Breast epithelium (tissue), 3 donors: ENCODE results near the gene HYOU1.

Source experiments
- POLR2A ChIP-seq: fragments of 450-650 bp; IDR thresholded peaks from one replicate; pipeline ENCODE4 v1.6.1; 2016; ENCODE audit warnings: antibody characterized with exemption, mild to moderate bottlenecking, moderate library complexity
- POLR2AphosphoS5 ChIP-seq, 3 donors: sonication (generic); formaldehyde crosslinking; IDR thresholded peaks; one replicate each; pipeline ENCODE4 v1.6.1; 2017; ENCODE audit warnings: antibody characterized with exemption in 3 of 3
- TF ChIP-seq, protein P1 (sequence below), 3 donors: fragments of 450-650 bp; IDR thresholded peaks; one replicate each; pipeline ENCODE4 v1.5.1; 2016 to 2017; ENCODE audit warnings: antibody characterized with exemption in 3 of 3, mild to moderate bottlenecking in 3 of 3, moderate library complexity in 3 of 3

DNA sequence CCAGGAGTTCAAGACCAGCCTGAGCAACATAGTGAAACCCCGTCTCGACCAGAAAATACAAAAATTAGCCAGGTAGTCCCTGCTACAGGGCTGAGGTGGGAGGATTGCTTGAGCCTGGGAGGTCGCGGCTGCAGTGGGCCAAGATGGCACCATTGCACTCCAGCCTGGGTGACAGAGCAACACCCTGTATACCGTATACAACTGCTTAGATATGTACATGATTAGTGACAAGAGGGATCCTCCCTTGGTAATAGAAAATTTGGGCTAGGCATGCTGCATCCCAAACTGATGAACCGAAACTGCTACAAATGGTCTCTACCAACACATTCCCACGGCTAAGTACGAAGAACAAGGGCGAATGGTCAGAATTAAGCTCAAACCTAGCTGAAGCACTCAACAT, 14.1 kb downstream of the HYOU1 start:
- TF ChIP-seq, protein P1, sequence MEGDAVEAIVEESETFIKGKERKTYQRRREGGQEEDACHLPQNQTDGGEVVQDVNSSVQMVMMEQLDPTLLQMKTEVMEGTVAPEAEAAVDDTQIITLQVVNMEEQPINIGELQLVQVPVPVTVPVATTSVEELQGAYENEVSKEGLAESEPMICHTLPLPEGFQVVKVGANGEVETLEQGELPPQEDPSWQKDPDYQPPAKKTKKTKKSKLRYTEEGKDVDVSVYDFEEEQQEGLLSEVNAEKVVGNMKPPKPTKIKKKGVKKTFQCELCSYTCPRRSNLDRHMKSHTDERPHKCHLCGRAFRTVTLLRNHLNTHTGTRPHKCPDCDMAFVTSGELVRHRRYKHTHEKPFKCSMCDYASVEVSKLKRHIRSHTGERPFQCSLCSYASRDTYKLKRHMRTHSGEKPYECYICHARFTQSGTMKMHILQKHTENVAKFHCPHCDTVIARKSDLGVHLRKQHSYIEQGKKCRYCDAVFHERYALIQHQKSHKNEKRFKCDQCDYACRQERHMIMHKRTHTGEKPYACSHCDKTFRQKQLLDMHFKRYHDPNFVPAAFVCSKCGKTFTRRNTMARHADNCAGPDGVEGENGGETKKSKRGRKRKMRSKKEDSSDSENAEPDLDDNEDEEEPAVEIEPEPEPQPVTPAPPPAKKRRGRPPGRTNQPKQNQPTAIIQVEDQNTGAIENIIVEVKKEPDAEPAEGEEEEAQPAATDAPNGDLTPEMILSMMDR (IDR thresholded peaks at IDR 0.05): no peak
- TF ChIP-seq POLR2A (no peak), POLR2AphosphoS5 (IDR thresholded peaks at IDR 0.05) (no peak)
